Measurements from ENCODE around the gene C6orf136. TPM values are rescaled to one million over a fixed set of nuclear protein-coding genes. Genes with fewer than 3 reads are reported as not detected.

C6orf136 gene
- total and polyA plus RNA-seq, 10 of the 15 experiments (the other 5 are each of a cell fraction or from before 2014, with no cell fraction given), result 5.2 to 24.1 (median 14.9) TPM

- TF ChIP-seq MXI1 (IDR thresholded peaks at IDR 0.05; ENCODE audit: low read depth, low read length), result no peak
- TF ChIP-seq TAF1 (IDR thresholded peaks at IDR 0.05; ENCODE audit: borderline replicate concordance, low read depth, low read length), result no peak
- TF ChIP-seq, protein P1, sequence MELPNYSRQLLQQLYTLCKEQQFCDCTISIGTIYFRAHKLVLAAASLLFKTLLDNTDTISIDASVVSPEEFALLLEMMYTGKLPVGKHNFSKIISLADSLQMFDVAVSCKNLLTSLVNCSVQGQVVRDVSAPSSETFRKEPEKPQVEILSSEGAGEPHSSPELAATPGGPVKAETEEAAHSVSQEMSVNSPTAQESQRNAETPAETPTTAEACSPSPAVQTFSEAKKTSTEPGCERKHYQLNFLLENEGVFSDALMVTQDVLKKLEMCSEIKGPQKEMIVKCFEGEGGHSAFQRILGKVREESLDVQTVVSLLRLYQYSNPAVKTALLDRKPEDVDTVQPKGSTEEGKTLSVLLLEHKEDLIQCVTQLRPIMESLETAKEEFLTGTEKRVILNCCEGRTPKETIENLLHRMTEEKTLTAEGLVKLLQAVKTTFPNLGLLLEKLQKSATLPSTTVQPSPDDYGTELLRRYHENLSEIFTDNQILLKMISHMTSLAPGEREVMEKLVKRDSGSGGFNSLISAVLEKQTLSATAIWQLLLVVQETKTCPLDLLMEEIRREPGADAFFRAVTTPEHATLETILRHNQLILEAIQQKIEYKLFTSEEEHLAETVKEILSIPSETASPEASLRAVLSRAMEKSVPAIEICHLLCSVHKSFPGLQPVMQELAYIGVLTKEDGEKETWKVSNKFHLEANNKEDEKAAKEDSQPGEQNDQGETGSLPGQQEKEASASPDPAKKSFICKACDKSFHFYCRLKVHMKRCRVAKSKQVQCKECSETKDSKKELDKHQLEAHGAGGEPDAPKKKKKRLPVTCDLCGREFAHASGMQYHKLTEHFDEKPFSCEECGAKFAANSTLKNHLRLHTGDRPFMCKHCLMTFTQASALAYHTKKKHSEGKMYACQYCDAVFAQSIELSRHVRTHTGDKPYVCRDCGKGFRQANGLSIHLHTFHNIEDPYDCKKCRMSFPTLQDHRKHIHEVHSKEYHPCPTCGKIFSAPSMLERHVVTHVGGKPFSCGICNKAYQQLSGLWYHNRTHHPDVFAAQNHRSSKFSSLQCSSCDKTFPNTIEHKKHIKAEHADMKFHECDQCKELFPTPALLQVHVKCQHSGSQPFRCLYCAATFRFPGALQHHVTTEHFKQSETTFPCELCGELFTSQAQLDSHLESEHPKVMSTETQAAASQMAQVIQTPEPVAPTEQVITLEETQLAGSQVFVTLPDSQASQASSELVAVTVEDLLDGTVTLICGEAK (IDR thresholded peaks at IDR 0.05; ENCODE audit: borderline replicate concordance), result no peak
- TF ChIP-seq CHD1 (IDR thresholded peaks at IDR 0.05; ENCODE audit: low read depth, low read length), result no peak
- no peak for TF ChIP-seq POU2F2 (IDR thresholded peaks at IDR 0.05; ENCODE audit: borderline replicate concordance, low read depth, low read length)
- no peak for TF ChIP-seq KDM1A (IDR thresholded peaks at IDR 0.05; ENCODE audit: borderline replicate concordance)
- no peak for TF ChIP-seq HDAC6 (IDR thresholded peaks at IDR 0.05; ENCODE audit: unreplicated experiment)
- TF ChIP-seq IRF4 (IDR thresholded peaks at IDR 0.05; ENCODE audit: low read depth, low read length), result no peak
- TF ChIP-seq RAD21 (IDR thresholded peaks at IDR 0.05; ENCODE audit: insufficient read depth, low read depth, low read length), result no peak
- TF ChIP-seq PAX8 (IDR thresholded peaks at IDR 0.05), result no peak
- no peak for TF ChIP-seq SMAD5 (IDR thresholded peaks at IDR 0.05; ENCODE audit: low read depth)
- ChIA-PET CTCF (no interaction called here), RAD21 (ENCODE audit: unreplicated experiment) (no interaction called here), SMC1A (ENCODE audit: uncharacterized antibody, unreplicated experiment) (interaction anchor here (1.6 kb wide), 1 partner anchor 9 kb away, joined by 6 read pairs; no protein-coding TSS in a partner anchor), POLR2A (interaction anchor here (0.6 kb wide), 1 partner anchor 8 kb away, joined by 3 read pairs; no protein-coding TSS in a partner anchor)
- Histone ChIP-seq H3K4me2 (ENCODE audit: control insufficient read depth, insufficient read depth) (no peak overlapping the region), H4K20me1 (ENCODE audit: control insufficient read depth, insufficient read depth) (no peaks in the 10 kb centered on the region), H3K4me1 (ENCODE audit: control insufficient read depth, insufficient read depth, low read length) (no peaks in the 10 kb centered on the region), H2AFZ (ENCODE audit: control insufficient read depth, low read depth, low read length) (no peak overlapping the region), H3K9me3 (replicated peaks; ENCODE audit: control insufficient read depth, insufficient read depth, low read length) (no peaks in the 10 kb centered on the region), H3K27me3 (replicated peaks in 1 of 2; ENCODE audit: control insufficient read depth in 2 of 2, insufficient read depth in 2 of 2, low read length in 1 of 2) (no peaks in the 10 kb centered on the region), H3K36me3 (ENCODE audit: control insufficient read depth in 2 of 2, insufficient read depth in 2 of 2, low read length in 1 of 2) (peaks cover 32 to 37% of the 10 kb centered on the region in 2 experiments), H3K79me2 (ENCODE audit: control insufficient read depth, insufficient read depth, low read length) (no peaks in the 10 kb centered on the region), H3K9ac (ENCODE audit: control insufficient read depth, insufficient read depth, low read length) (no peak overlapping the region), H3K27ac (ENCODE audit: control insufficient read depth, insufficient read depth) (no peak overlapping the region), H3K4me3 (no peak overlapping the region)
- WGBS (ENCODE audit: insufficient coverage, insufficient replicate concordance, low lambda C conversion rate, missing lambda C conversion rate), result 90% methylated on average over 7 of the region's 7 CpGs
- BruUV-seq (replicated peaks), result no TSS peak
- ATAC-seq (no peak), FAIRE-seq (no peak), DNase-seq (ENCODE audit: low read depth, low spot score) (no peak)
- in situ Hi-C loops (cut with MboI) (no loop called here), intact Hi-C loops (cut with micrococcal nuclease; ENCODE audit: unreplicated experiment) (no loop called here)
Measured at GRCh38 chr6:30656513-30656912, 9.6 kb downstream of the C6orf136 start.
